SK-N-SH (cell line): ENCODE results near the gene CACNA2D4. TPM values are rescaled to one million over a fixed set of nuclear protein-coding genes. Genes with fewer than 3 reads are reported as not detected.

Experiments
- CTCF ChIA-PET: fragments of 300-600, 350-600 bp; formaldehyde crosslinking; extraction: SDS; loops from one replicate; lab custom pipeline; 2021; lab: Yijun Ruan, JAX
- POLR2A ChIA-PET: fragments of 350-600 bp; sonication (Branson Sonifier 250); formaldehyde crosslinking; extraction: SDS; loops from one replicate; lab custom pipeline; 2020; ENCODE audit warnings: antibody characterized with exemption, inconsistent platforms; lab: Yijun Ruan, JAX
- DNase-seq: peaks from one replicate; pipeline ENCODE4 v3.0.0; 2012
- H2AFZ ChIP-seq: fragments of 200-600 bp; sonication (generic); 2 replicates; pipeline ENCODE4 v1.8.1; 2016; ENCODE audit warnings: antibody characterized with exemption, mild to moderate bottlenecking, low read depth
- H3F3A ChIP-seq: fragments of 200-600 bp; sonication (generic); replicated peaks from 2 replicates; pipeline ENCODE3; 2016; ENCODE audit warnings: antibody characterized with exemption, mild to moderate bottlenecking; ENCODE audit not compliant: insufficient read depth
- H3K27ac ChIP-seq, 2 experiments: fragments of 200-500 bp in 1 of 2; fragments of 200-600 bp in 1 of 2; sonication (Bioruptor generic) in 1 of 2; sonication (generic), shearing (Covaris generic) in 1 of 2; 2 replicates each; pipeline versions ENCODE4 v1.5.1 to v1.6.1; 2014 to 2016; ENCODE audit warnings: low read depth in 2 of 2, inconsistent platforms in 1 of 2, low read length in 1 of 2, mild to moderate bottlenecking in 1 of 2, mixed read lengths in 1 of 2
- H3K27me3 ChIP-seq: fragments of 200-600 bp; sonication (generic), shearing (Covaris generic); 2 replicates; pipeline ENCODE4 v1.6.1; 2016; ENCODE audit warnings: mixed run types; ENCODE audit not compliant: insufficient read depth
- H3K36me3 ChIP-seq, 2 experiments: fragments of 200-500 bp in 1 of 2; fragments of 200-600 bp in 1 of 2; sonication (Bioruptor generic) in 1 of 2; sonication (generic) in 1 of 2; replicated peaks in 1 of 2; 2 replicates each; pipeline versions ENCODE3 to v1.5.1; 2014 to 2016; ENCODE audit warnings: low read length in 1 of 2, mild to moderate bottlenecking in 1 of 2; ENCODE audit not compliant: insufficient read depth in 2 of 2, control insufficient read depth in 1 of 2
- H3K4me1 ChIP-seq, 2 experiments: fragments of 200-500 bp in 1 of 2; fragments of 200-600 bp in 1 of 2; sonication (Bioruptor generic) in 1 of 2; sonication (generic), shearing (Covaris generic) in 1 of 2; 2 replicates each; pipeline versions ENCODE4 v1.5.1 to v1.6.1; 2014 to 2016; ENCODE audit warnings: low read depth in 1 of 2, low read length in 1 of 2, mixed run types in 1 of 2; ENCODE audit not compliant: insufficient read depth in 2 of 2, control insufficient read depth in 1 of 2
- H3K4me2 ChIP-seq: fragments of 200-600 bp; sonication (generic), shearing (Covaris generic); 2 replicates; pipeline ENCODE4 v1.6.1; 2017; ENCODE audit warnings: mixed run types
- H3K4me3 ChIP-seq, 2 experiments: fragments of 200-500 bp in 1 of 2; fragments of 200-600 bp in 1 of 2; sonication (Bioruptor generic) in 1 of 2; sonication (generic), shearing (Covaris generic) in 1 of 2; 2 replicates each; pipeline versions ENCODE4 v1.5.1 to v1.8.1; 2014 to 2016; ENCODE audit warnings: low read depth in 2 of 2, inconsistent platforms in 1 of 2, low read length in 1 of 2, mild to moderate bottlenecking in 1 of 2, mixed read lengths in 1 of 2, moderate library complexity in 1 of 2
- H3K79me2 ChIP-seq: fragments of 200-600 bp; sonication (generic); 2 replicates; pipeline ENCODE4 v1.8.1; 2017; ENCODE audit warnings: mild to moderate bottlenecking; ENCODE audit not compliant: insufficient read depth
- H3K9ac ChIP-seq: fragments of 200-600 bp; sonication (generic); 2 replicates; pipeline ENCODE4 v1.6.1; 2017; ENCODE audit warnings: mixed run types
- H3K9me2 ChIP-seq: fragments of 200-600 bp; sonication (generic); 2 replicates; pipeline ENCODE4 v1.6.1; 2017; ENCODE audit warnings: mixed run types
- H3K9me3 ChIP-seq: fragments of 200-600 bp; sonication (generic); 2 replicates; pipeline ENCODE4 v1.6.1; 2017; ENCODE audit warnings: mixed run types, mild to moderate bottlenecking, moderate library complexity
- H4K20me1 ChIP-seq: fragments of 200-600 bp; sonication (generic); 2 replicates; pipeline ENCODE4 v1.6.1; 2017; ENCODE audit warnings: mild to moderate bottlenecking, mixed run types; ENCODE audit not compliant: insufficient read depth
- ELF1 ChIP-seq: IDR thresholded peaks from 2 replicates; pipeline ENCODE4 v1.4.0; 2012
- EZH2phosphoT487 ChIP-seq: fragments of 200-600 bp; sonication (generic); IDR thresholded peaks from 2 replicates; pipeline ENCODE4 v1.6.1; 2017; ENCODE audit warnings: low read depth, mixed run types, mild to moderate bottlenecking, antibody characterized with exemption, moderate library complexity, borderline replicate concordance
- FOXJ3 ChIP-seq: sonication (generic); formaldehyde crosslinking; IDR thresholded peaks from 2 replicates; pipeline ENCODE4 v1.5.1; 2020; ENCODE audit warnings: mild to moderate bottlenecking, missing genetic modification reagents
- FOXM1 ChIP-seq: IDR thresholded peaks from 2 replicates; pipeline ENCODE4 v1.4.0; 2012; ENCODE audit warnings: low read depth, mild to moderate bottlenecking
- GABPA ChIP-seq: IDR thresholded peaks from 2 replicates; pipeline ENCODE4 v1.4.0; 2012; ENCODE audit warnings: low read depth, mild to moderate bottlenecking
- JUND ChIP-seq: IDR thresholded peaks from 2 replicates; pipeline ENCODE4 v1.4.0; 2012
- MXI1 ChIP-seq: IDR thresholded peaks from 2 replicates; pipeline ENCODE4 v1.6.1; 2012; ENCODE audit warnings: mild to moderate bottlenecking, low read depth, low read length, improper control_type of control experiment
- NFIC ChIP-seq: IDR thresholded peaks from 2 replicates; pipeline ENCODE4 v1.4.0; 2012; ENCODE audit warnings: borderline replicate concordance
- RFX5 ChIP-seq: IDR thresholded peaks from 2 replicates; pipeline ENCODE4 v1.6.1; 2012; ENCODE audit warnings: mild to moderate bottlenecking, improper control_type of control experiment, low read length
- TCF12 ChIP-seq: IDR thresholded peaks from 2 replicates; pipeline ENCODE4 v1.4.0; 2012
- TEAD4 ChIP-seq: IDR thresholded peaks from 2 replicates; pipeline ENCODE4 v1.4.0; 2012; ENCODE audit warnings: mild to moderate bottlenecking, borderline replicate concordance; ENCODE audit not compliant: insufficient read depth
- WGBS: methylation state at CpG from one replicate; pipeline ENCODE4 v1.1.6; 2017; ENCODE audit warnings: low lambda C conversion rate; 5-methylcytosine and 5-hydroxymethylcytosine counted together
- polyA plus RNA-seq, 3 experiments: library from polyadenylated mRNA; depleted of rRNA; stranded (reverse); fragments of >200 nt; gene quantifications; 2 replicates each; pipeline ENCODE4 v1.2.3, GENCODE V29; 2012
- TF ChIP-seq, protein P1 (sequence below): fragments of 150-350 bp; IDR thresholded peaks from 2 replicates; pipeline ENCODE4 v1.6.1; 2017; ENCODE audit warnings: antibody characterized with exemption, low read length, low read depth, borderline replicate concordance
- TF ChIP-seq, protein P2 (sequence below): IDR thresholded peaks from 2 replicates; pipeline ENCODE4 v1.4.0; 2012; ENCODE audit warnings: low read depth, borderline replicate concordance
- TF ChIP-seq, protein P3 (sequence below): fragments of 200-600 bp; sonication (generic); IDR thresholded peaks from 2 replicates; pipeline ENCODE4 v1.6.1; 2017; ENCODE audit warnings: antibody characterized with exemption, mild to moderate bottlenecking, moderate library complexity
- TF ChIP-seq, protein P4 (sequence below): IDR thresholded peaks from 2 replicates; pipeline ENCODE4 v1.4.0; 2012; ENCODE audit warnings: low read depth
- TF ChIP-seq, protein P5 (sequence below): IDR thresholded peaks from 2 replicates; pipeline ENCODE4 v1.4.0; 2012; ENCODE audit warnings: low read depth, borderline replicate concordance

CACNA2D4 gene
- polyA plus RNA-seq, 1 of the 3 experiments (the other 2 are of a cell fraction): 0.02 TPM

DNA sequence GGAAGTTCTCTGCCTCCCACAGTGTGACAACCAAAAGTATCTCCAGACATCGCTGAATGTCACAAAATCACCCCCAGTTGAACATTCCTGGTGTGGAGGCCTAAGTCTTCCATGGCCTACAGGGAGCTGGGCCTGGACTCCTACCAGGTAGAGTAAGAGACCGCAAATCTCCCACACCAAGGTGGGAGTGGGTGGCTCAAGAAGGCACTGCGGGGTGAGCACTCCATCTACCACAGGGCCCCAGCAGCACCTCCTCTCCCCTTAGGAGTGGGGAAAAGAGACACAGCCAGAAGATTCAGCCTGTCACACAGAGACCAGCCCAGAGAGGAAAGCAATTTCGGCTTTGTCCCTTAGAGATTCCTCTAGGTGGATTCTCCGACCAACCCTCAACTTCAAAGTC is 72.6 kb downstream of the CACNA2D4 start:
- no peaks in the 10 kb centered on the region for H3K36me3 ChIP-seq
- no peaks in the 10 kb centered on the region for H3K79me2 ChIP-seq
- no peak overlapping the region for H3K27ac ChIP-seq
- no peaks in the 10 kb centered on the region for H3K9me2 ChIP-seq
- H3K27me3 ChIP-seq: peaks cover 20% of the 10 kb centered on the region
- H3K9me3 ChIP-seq: no peaks in the 10 kb centered on the region
- no peak for DNase-seq
- 50% methylated on average over 3 of the region's 5 CpGs for WGBS
- peaks cover 7 to 28% of the 10 kb centered on the region in 2 experiments; a peak in 2 of 4 replicates for H3K4me1 ChIP-seq
- H3F3A ChIP-seq: peaks cover 5% of the 10 kb centered on the region
- H2AFZ ChIP-seq: no peak overlapping the region
- H3K4me3 ChIP-seq: no peak overlapping the region
- no peak overlapping the region for H3K4me2 ChIP-seq
- ChIA-PET POLR2A (no interaction called here), CTCF (no interaction called here)
- no peaks in the 10 kb centered on the region for H4K20me1 ChIP-seq
- no peak overlapping the region for H3K9ac ChIP-seq
- TF ChIP-seq, protein P1, sequence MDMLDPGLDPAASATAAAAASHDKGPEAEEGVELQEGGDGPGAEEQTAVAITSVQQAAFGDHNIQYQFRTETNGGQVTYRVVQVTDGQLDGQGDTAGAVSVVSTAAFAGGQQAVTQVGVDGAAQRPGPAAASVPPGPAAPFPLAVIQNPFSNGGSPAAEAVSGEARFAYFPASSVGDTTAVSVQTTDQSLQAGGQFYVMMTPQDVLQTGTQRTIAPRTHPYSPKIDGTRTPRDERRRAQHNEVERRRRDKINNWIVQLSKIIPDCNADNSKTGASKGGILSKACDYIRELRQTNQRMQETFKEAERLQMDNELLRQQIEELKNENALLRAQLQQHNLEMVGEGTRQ: no peak
- TF ChIP-seq, protein P2, sequence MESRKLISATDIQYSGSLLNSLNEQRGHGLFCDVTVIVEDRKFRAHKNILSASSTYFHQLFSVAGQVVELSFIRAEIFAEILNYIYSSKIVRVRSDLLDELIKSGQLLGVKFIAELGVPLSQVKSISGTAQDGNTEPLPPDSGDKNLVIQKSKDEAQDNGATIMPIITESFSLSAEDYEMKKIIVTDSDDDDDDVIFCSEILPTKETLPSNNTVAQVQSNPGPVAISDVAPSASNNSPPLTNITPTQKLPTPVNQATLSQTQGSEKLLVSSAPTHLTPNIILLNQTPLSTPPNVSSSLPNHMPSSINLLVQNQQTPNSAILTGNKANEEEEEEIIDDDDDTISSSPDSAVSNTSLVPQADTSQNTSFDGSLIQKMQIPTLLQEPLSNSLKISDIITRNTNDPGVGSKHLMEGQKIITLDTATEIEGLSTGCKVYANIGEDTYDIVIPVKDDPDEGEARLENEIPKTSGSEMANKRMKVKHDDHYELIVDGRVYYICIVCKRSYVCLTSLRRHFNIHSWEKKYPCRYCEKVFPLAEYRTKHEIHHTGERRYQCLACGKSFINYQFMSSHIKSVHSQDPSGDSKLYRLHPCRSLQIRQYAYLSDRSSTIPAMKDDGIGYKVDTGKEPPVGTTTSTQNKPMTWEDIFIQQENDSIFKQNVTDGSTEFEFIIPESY: no peak
- TF ChIP-seq TCF12 (no peak), FOXM1 (no peak), JUND (no peak), MXI1 (no peak), GABPA (no peak), TEAD4 (no peak), EZH2phosphoT487 (no peak), RFX5 (no peak), NFIC (no peak), FOXJ3 (CRISPR knock-in tag) (no peak), ELF1 (no peak)
- TF ChIP-seq, protein P3, sequence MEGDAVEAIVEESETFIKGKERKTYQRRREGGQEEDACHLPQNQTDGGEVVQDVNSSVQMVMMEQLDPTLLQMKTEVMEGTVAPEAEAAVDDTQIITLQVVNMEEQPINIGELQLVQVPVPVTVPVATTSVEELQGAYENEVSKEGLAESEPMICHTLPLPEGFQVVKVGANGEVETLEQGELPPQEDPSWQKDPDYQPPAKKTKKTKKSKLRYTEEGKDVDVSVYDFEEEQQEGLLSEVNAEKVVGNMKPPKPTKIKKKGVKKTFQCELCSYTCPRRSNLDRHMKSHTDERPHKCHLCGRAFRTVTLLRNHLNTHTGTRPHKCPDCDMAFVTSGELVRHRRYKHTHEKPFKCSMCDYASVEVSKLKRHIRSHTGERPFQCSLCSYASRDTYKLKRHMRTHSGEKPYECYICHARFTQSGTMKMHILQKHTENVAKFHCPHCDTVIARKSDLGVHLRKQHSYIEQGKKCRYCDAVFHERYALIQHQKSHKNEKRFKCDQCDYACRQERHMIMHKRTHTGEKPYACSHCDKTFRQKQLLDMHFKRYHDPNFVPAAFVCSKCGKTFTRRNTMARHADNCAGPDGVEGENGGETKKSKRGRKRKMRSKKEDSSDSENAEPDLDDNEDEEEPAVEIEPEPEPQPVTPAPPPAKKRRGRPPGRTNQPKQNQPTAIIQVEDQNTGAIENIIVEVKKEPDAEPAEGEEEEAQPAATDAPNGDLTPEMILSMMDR: no peak
- TF ChIP-seq, protein P4, sequence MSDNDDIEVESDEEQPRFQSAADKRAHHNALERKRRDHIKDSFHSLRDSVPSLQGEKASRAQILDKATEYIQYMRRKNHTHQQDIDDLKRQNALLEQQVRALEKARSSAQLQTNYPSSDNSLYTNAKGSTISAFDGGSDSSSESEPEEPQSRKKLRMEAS: no peak
- TF ChIP-seq, protein P5, sequence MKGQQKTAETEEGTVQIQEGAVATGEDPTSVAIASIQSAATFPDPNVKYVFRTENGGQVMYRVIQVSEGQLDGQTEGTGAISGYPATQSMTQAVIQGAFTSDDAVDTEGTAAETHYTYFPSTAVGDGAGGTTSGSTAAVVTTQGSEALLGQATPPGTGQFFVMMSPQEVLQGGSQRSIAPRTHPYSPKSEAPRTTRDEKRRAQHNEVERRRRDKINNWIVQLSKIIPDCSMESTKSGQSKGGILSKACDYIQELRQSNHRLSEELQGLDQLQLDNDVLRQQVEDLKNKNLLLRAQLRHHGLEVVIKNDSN: no peak
